SK-N-SH treated with all-trans-retinoic acid at 6 μM for 48 hours (cell line): ENCODE results near the gene TXNDC16.

ENCODE experiments used
- ARNTL ChIP-seq: fragments of 450-650 bp; formaldehyde crosslinking; IDR thresholded peaks from 2 replicates; pipeline ENCODE4 v1.5.0; 2020; ENCODE audit warnings: low read depth, mild to moderate bottlenecking, moderate library complexity, borderline replicate concordance
- CREB5 ChIP-seq: fragments of 250-450 bp; sonication (Bioruptor Pico); IDR thresholded peaks from 2 replicates; pipeline ENCODE4 v1.5.1; 2020; ENCODE audit warnings: low read depth, mild to moderate bottlenecking, moderate library complexity
- CSDC2 ChIP-seq: fragments of 250-450 bp; sonication (Bioruptor Pico); IDR thresholded peaks from 2 replicates; pipeline ENCODE4 v1.5.0; 2020; ENCODE audit warnings: mild to moderate bottlenecking, moderate library complexity
- CSRNP3 ChIP-seq: fragments of 250-450 bp; sonication (Bioruptor Pico); IDR thresholded peaks from 2 replicates; pipeline ENCODE4 v1.5.1; 2021; ENCODE audit warnings: mild to moderate bottlenecking, moderate library complexity
- ESRRG ChIP-seq: fragments of 250-450 bp; sonication (Bioruptor Pico); IDR thresholded peaks from 2 replicates; pipeline ENCODE4 v1.6.1; 2021; ENCODE audit warnings: mild to moderate bottlenecking
- ISL1 ChIP-seq: fragments of 250-450 bp; sonication (Bioruptor Pico); IDR thresholded peaks from 2 replicates; pipeline ENCODE4 v2.1.2; 2022; ENCODE audit warnings: mild to moderate bottlenecking, moderate library complexity
- PATZ1 ChIP-seq: fragments of 250-450 bp; sonication (Bioruptor Pico); IDR thresholded peaks from 2 replicates; pipeline ENCODE4 v1.8.0; 2020; ENCODE audit warnings: mild to moderate bottlenecking, moderate library complexity, borderline replicate concordance
- POU6F1 ChIP-seq: fragments of 250-450 bp; sonication (Bioruptor Pico); IDR thresholded peaks from 2 replicates; pipeline ENCODE4 v1.8.0; 2021; ENCODE audit warnings: low read depth, mild to moderate bottlenecking, moderate library complexity, borderline replicate concordance
- PPARA ChIP-seq: fragments of 250-450 bp; sonication (Bioruptor Pico); IDR thresholded peaks from 2 replicates; pipeline ENCODE4 v1.5.0; 2020; ENCODE audit warnings: mild to moderate bottlenecking, borderline replicate concordance
- TCF4 ChIP-seq: fragments of 250-450 bp; sonication (Bioruptor Pico); IDR thresholded peaks from 2 replicates; pipeline ENCODE4 v1.8.0; 2021; ENCODE audit warnings: mild to moderate bottlenecking, moderate library complexity, borderline replicate concordance

- TF ChIP-seq PATZ1 (no peak), CSRNP3 (CRISPR knock-in tag) (no peak), ESRRG (no peak), ARNTL (CRISPR knock-in tag) (no peak), TCF4 (CRISPR knock-in tag) (no peak), ISL1 (no peak), CSDC2 (no peak), CREB5 (CRISPR knock-in tag) (no peak), POU6F1 (no peak), PPARA (no peak)
Measured at GRCh38 chr14:52461721-52462120, 90.6 kb downstream of the TXNDC16 start.
